HG03103 (cell line): Measurements from ENCODE around the gene INO80D.
"Not testable (repeated sequence)": the region's sequence is repeated elsewhere in the genome, so short reads cannot be mapped to it uniquely, and the experiment has no call there.

Experiments
- ATAC-seq: cut with Tn5 transposase; IDR thresholded peaks from one replicate; pipeline ENCODE4 v1.9.1; 2021; ENCODE audit warnings: low read depth; ENCODE audit not compliant: unreplicated experiment

The INO80D gene

DNA sequence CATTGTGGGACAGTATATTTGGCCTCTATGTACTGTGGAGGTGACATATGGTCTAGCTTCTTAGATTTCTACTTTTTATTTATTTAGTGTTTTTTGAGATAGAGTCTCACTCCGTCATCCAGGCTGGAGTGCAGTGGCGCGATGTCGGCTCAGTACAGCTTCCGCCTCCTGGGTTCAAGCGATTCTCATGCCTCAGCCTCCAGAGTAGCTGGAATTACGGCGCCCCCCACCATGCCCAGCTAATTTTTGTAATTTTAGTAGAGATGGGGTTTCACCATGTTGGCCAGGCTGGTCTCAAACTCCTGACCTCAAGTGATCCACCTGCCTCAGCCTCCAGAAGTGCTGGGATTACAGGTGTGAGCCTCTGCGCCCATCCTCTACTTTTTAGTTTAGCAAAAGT lies 99.6 kb downstream of the INO80D start:
- ATAC-seq = not testable (repeated sequence)

DNA sequence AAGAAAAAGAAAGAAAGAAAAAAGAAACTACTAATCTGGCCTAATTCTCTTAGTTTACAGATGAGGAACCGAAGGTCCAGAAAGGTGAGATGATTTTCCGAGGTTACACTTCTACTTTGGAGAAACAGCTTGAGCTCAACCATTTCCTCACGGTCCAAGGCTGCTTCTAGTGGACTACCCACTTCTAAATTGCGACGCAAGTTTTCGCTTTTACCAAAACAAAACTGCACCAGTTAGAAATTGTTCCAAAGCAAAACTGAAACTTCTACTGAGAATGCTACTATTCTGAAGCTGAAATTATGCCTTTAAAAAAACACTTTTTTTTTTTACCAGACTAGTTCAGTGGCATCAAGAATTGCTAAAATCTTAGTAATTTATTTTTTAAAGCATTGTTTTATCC lies 101.6 kb downstream of the INO80D start:
- no peak for ATAC-seq

- no peak for ATAC-seq
Observed at GRCh38 chr2:205982776-205983327, 103.1 kb downstream of the INO80D start.

GRCh38 chr2:205978728-205979127 lies 107.2 kb downstream of the INO80D start:
- not testable (repeated sequence) for ATAC-seq

DNA sequence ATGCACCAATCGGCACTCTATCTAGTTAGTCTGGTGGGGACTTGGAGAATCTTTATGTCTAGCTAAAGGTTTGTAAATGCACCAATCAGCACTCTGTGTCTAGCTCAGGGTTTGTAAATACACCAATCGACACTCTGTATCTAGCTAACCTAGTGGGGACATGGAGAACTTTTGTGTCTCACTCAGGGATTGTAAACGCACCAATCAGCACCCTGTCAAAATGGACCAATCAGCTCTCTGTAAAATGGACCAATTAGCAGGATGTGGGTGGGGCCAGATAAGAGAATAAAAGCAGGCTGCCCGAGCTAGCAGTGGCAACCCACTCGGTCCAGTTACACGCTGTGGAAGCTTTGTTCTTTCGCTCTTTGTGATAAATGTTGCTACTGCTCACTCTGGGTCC lies 108.3 kb downstream of the INO80D start:
- not testable (repeated sequence) for ATAC-seq

- ATAC-seq = not testable (repeated sequence)
Observed at GRCh38 chr2:205976934-205977659, 108.9 kb downstream of the INO80D start.

- ATAC-seq = no peak
Observed at GRCh38 chr2:205976120-205976814, 109.7 kb downstream of the INO80D start.

DNA sequence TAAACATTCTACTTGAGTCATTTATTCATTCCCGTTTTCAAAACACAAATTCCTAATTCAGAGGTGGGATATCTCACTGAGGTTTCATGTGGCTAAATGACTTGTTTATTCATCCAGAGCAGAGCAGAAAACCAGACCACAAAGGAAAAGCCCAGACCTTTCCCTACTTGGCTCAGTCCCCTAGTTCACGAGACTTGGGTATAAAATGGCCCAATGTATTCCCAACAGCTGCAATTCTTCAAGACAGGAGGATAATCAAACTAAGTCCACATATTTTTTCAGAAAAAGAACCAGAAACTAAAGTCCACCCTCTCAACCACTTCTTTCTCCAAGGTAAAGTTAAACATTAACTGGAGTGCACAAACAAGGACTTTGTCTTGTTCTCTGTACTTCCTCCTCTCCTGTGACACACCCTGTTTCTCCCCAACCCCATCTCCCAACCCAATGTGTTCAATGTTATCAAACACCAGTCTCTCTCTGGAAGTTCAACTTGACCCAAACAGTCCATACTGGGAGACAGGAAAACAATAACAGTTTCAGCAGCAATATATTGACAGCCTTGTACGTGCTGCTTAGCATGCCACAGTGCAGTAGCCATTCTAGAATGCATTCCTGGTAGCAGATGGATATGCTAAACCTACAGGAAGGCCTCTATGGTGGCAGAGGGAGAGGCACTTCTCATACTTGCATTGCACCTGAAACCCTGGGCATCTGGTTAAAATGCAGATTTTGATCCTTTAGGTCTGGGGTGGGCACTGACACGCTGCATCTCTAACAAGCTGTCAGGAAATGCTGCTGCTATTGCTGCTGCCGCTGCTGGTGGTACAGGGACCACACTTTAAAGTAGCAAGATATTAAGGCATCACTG lies 110.7 kb downstream of the INO80D start:
- no peak for ATAC-seq

- ATAC-seq = no peak
Observed at GRCh38 chr2:205972113-205972512, 113.9 kb downstream of the INO80D start.

DNA sequence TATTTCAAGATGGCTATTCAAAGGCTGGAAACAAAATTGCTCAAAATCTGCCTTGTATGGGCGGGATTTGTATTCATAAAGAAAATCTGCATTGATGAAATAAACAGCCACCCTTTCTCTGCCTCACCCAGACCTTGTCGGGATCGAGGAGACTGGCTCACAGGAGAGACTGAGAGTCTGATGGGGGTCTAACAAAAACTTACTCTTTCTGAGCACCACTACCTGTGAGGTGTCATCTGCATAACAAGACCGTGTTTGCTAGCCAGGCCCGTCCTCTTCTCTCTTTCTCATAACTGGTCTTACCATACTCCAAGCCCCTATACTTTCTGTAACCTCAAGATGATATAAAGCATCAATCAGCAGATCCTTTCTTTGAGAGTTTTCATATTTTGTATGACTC lies 115.6 kb downstream of the INO80D start:
- ATAC-seq = no peak

DNA sequence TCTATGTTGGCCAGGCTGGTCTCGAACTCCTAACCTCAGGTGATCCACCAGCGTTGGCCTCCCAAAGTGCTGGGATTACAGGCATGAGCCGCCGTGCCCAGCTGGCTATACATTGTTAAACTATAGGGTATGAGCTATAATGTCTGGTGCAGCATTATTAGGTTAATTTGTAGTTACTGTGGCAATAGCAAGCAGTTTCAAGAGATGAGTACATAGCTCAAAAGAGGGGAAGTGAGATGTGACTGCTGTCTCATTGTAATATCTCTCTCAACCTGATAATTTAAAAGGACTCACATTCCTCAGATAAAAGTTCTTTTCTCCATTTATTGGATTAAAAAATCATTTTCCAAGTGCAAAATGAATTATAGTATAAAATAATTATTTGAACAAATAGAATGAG lies 116.4 kb downstream of the INO80D start:
- no peak for ATAC-seq

DNA sequence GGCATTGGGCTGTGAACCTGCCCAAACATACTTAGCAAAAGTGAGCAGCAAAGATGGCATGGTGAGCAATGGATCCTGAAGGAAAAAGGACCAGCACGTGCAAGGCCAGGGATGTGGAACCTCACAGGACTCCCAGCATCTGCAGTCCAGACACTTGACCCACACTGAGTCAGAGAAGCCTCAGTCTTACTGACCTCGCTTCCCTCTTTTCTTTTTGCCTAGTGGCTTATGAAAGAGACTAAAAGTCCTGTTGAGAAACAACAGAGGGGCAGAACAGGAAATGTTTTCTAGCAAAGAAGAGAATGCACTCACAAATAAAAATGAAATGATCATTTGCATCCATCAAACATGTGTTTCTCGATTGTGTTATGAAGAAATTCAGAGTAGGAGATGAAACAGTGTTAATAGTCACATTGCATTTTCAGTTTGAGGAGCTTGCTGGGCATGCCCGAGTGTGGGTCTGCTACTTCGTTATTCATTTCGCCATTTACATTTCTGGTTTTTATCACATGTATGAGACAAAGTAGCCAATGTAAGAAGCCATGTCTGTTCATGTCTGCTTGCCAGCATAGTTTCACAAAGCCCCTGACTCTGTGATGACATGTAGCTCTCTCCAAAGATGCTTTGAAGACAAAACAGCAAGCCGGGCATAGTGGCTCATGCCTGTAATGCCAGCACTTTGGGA lies 118.4 kb downstream of the INO80D start:
- ATAC-seq = no peak

DNA sequence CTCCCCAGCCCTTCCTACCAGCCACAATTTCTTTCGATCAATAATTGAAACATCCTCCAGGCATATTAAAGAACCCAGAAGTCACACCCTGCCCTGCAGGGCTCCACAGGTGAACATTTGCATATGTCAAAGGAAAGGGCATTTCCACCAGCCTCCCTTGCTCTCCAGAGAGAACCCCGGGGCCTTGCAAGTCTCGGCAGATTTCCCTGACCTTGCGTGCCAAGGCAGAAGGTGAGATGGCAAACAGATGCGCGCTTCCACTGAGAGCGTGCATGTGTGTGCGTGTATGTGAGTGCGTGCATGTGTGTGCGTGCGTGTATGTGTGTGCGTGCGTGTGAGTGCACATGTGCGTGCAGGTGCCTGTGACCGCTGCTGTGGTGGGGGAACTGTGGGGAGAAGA lies 120.3 kb downstream of the INO80D start:
- no peak for ATAC-seq

GRCh38 chr2:205964111-205964761 lies 121.7 kb downstream of the INO80D start:
- no peak for ATAC-seq

DNA sequence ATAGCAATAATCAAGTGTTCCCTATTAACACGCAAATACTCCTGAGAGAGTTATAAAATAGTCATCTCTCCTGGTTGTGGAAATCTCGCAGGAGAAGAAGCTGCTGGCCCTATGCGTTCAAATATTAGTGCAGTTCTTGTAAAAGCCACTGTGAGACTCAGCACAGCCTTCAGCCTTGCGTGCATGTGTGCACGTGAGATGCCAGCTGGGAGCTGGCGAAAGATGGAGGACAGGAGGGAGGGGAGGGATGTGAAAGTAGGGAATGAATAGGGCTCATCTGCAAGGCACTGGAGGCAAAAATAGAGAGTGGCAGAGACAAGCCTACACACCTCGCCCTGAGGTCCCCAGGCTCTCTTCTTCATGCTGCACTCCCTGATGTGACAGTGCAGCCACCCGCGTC lies 126.5 kb downstream of the INO80D start:
- ATAC-seq = no peak

- no peak for ATAC-seq
Observed at GRCh38 chr2:205957452-205958154, 128.4 kb downstream of the INO80D start.

GRCh38 chr2:205954707-205955106 lies 131.3 kb downstream of the INO80D start:
- no peak for ATAC-seq

DNA sequence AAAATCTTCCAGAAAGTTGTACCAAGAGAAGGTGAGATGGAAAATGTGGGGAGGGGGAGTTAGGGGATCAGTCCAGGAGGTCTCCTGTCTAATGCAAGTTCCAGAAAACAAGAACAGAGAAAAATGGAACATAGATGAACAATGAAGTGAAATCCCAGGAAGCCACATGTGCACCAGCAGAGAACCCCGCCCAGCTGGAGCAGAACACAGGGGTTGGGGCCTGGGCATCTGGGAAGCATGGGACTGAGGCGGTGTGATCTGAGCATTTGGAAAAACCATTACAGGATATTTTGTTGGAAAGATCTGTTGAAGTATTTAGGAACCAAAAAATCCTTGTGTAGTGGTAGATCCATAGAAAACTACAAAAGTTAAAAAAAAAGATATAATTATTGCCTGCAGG lies 133.7 kb downstream of the INO80D start:
- ATAC-seq = no peak

GRCh38 chr2:205948883-205949282 lies 137.1 kb downstream of the INO80D start:
- no peak for ATAC-seq
